ENCODE results near the gene CMIP. TPM values are rescaled to one million over a fixed set of nuclear protein-coding genes. Genes with fewer than 3 reads are reported as not detected.

The CMIP gene
- total and polyA plus RNA-seq, 10 of the 15 experiments (the other 5 are each of a cell fraction or from before 2014, with no cell fraction given) = 1.2 to 43.2 (median 4.4) TPM

DNA sequence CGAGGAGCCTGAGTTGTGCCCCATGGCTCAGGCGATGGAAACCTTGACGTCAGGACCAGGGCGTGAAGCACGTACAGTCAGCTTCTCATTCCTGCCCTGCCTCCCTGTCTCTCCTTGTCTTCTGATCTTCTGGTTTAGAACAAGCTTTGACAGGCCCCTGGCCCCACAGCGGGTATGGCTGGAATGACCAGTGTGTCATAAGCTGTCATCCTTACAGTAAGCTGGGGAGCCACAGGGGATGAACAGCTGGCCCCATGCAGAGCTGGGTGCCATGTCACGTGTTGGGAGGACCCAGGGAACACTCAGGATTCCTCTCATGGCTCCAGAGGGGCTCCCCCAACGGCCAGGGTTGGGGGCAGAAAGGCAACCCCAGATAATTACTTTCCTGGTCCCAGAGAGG is 176.9 kb downstream of the CMIP start:
- Histone ChIP-seq H2AFZ (ENCODE audit: control insufficient read depth, low read depth, low read length) (no peak overlapping the region), H3K36me3 (ENCODE audit: control insufficient read depth in 2 of 2, insufficient read depth in 2 of 2, low read length in 1 of 2) (peaks cover 7 to 23% of the 10 kb centered on the region in 2 experiments; a peak in 3 of 4 replicates), H3K79me2 (ENCODE audit: control insufficient read depth, insufficient read depth, low read length) (peaks cover 1% of the 10 kb centered on the region; the same call in 1 of the 2 replicates), H3K4me1 (ENCODE audit: control insufficient read depth, insufficient read depth, low read length) (peaks cover 15% of the 10 kb centered on the region), H3K4me2 (ENCODE audit: control insufficient read depth, insufficient read depth) (no peak overlapping the region), H3K27ac (ENCODE audit: control insufficient read depth, insufficient read depth) (no peak overlapping the region), H3K4me3 (no peak overlapping the region), H3K9ac (ENCODE audit: control insufficient read depth, insufficient read depth, low read length) (no peak overlapping the region), H4K20me1 (ENCODE audit: control insufficient read depth, insufficient read depth) (no peaks in the 10 kb centered on the region), H3K27me3 (replicated peaks in 1 of 2; ENCODE audit: control insufficient read depth in 2 of 2, insufficient read depth in 2 of 2, low read length in 1 of 2) (no peaks in the 10 kb centered on the region), H3K9me3 (replicated peaks; ENCODE audit: control insufficient read depth, insufficient read depth, low read length) (no peaks in the 10 kb centered on the region)
- 84% methylated on average over 8 of the region's 8 CpGs for WGBS (ENCODE audit: insufficient coverage, insufficient replicate concordance, low lambda C conversion rate, missing lambda C conversion rate)
- in situ Hi-C loops (cut with MboI) (loop anchor here (5.0 kb wide), 1 partner anchor 106 kb away; no protein-coding TSS in a partner anchor), intact Hi-C loops (cut with micrococcal nuclease; ENCODE audit: unreplicated experiment) (loop anchor here (5.0 kb wide), 1 partner anchor 116 kb away; no protein-coding TSS in a partner anchor)
- no peak for TF ChIP-seq EP300 (IDR thresholded peaks at IDR 0.05; ENCODE audit: borderline replicate concordance in 1 of 2, control insufficient read depth in 1 of 2, low read depth in 2 of 2, low read length in 2 of 2)
- TF ChIP-seq, protein P1, sequence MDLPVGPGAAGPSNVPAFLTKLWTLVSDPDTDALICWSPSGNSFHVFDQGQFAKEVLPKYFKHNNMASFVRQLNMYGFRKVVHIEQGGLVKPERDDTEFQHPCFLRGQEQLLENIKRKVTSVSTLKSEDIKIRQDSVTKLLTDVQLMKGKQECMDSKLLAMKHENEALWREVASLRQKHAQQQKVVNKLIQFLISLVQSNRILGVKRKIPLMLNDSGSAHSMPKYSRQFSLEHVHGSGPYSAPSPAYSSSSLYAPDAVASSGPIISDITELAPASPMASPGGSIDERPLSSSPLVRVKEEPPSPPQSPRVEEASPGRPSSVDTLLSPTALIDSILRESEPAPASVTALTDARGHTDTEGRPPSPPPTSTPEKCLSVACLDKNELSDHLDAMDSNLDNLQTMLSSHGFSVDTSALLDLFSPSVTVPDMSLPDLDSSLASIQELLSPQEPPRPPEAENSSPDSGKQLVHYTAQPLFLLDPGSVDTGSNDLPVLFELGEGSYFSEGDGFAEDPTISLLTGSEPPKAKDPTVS (IDR thresholded peaks at IDR 0.05; ENCODE audit: low read depth, low read length) = no peak
- TF ChIP-seq MYB (IDR thresholded peaks at IDR 0.05; ENCODE audit: borderline replicate concordance, low read depth, low read length) = no peak
- TF ChIP-seq SP1 (IDR thresholded peaks at IDR 0.05; ENCODE audit: low read depth, low read length) = no peak
- no peak for TF ChIP-seq PAX8 (IDR thresholded peaks at IDR 0.05)
- TF ChIP-seq TCF7 (IDR thresholded peaks at IDR 0.05; ENCODE audit: borderline replicate concordance) = no peak
- no peak for TF ChIP-seq TCF12 (IDR thresholded peaks at IDR 0.05; ENCODE audit: low read depth, low read length)
- TF ChIP-seq SRF (IDR thresholded peaks at IDR 0.05; ENCODE audit: low read depth in 2 of 2, low read length in 2 of 2) = no peak
- TF ChIP-seq, protein P2, sequence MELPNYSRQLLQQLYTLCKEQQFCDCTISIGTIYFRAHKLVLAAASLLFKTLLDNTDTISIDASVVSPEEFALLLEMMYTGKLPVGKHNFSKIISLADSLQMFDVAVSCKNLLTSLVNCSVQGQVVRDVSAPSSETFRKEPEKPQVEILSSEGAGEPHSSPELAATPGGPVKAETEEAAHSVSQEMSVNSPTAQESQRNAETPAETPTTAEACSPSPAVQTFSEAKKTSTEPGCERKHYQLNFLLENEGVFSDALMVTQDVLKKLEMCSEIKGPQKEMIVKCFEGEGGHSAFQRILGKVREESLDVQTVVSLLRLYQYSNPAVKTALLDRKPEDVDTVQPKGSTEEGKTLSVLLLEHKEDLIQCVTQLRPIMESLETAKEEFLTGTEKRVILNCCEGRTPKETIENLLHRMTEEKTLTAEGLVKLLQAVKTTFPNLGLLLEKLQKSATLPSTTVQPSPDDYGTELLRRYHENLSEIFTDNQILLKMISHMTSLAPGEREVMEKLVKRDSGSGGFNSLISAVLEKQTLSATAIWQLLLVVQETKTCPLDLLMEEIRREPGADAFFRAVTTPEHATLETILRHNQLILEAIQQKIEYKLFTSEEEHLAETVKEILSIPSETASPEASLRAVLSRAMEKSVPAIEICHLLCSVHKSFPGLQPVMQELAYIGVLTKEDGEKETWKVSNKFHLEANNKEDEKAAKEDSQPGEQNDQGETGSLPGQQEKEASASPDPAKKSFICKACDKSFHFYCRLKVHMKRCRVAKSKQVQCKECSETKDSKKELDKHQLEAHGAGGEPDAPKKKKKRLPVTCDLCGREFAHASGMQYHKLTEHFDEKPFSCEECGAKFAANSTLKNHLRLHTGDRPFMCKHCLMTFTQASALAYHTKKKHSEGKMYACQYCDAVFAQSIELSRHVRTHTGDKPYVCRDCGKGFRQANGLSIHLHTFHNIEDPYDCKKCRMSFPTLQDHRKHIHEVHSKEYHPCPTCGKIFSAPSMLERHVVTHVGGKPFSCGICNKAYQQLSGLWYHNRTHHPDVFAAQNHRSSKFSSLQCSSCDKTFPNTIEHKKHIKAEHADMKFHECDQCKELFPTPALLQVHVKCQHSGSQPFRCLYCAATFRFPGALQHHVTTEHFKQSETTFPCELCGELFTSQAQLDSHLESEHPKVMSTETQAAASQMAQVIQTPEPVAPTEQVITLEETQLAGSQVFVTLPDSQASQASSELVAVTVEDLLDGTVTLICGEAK (IDR thresholded peaks at IDR 0.05; ENCODE audit: borderline replicate concordance) = no peak
- TF ChIP-seq, protein P3, sequence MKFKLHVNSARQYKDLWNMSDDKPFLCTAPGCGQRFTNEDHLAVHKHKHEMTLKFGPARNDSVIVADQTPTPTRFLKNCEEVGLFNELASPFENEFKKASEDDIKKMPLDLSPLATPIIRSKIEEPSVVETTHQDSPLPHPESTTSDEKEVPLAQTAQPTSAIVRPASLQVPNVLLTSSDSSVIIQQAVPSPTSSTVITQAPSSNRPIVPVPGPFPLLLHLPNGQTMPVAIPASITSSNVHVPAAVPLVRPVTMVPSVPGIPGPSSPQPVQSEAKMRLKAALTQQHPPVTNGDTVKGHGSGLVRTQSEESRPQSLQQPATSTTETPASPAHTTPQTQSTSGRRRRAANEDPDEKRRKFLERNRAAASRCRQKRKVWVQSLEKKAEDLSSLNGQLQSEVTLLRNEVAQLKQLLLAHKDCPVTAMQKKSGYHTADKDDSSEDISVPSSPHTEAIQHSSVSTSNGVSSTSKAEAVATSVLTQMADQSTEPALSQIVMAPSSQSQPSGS (IDR thresholded peaks at IDR 0.05; ENCODE audit: low read length) = no peak
- TF ChIP-seq, protein P4, sequence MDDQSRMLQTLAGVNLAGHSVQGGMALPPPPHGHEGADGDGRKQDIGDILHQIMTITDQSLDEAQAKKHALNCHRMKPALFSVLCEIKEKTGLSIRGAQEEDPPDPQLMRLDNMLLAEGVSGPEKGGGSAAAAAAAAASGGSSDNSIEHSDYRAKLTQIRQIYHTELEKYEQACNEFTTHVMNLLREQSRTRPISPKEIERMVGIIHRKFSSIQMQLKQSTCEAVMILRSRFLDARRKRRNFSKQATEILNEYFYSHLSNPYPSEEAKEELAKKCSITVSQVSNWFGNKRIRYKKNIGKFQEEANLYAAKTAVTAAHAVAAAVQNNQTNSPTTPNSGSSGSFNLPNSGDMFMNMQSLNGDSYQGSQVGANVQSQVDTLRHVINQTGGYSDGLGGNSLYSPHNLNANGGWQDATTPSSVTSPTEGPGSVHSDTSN (IDR thresholded peaks at IDR 0.05; ENCODE audit: insufficient replicate concordance, low read depth, low read length) = no peak
- TF ChIP-seq, protein P5, sequence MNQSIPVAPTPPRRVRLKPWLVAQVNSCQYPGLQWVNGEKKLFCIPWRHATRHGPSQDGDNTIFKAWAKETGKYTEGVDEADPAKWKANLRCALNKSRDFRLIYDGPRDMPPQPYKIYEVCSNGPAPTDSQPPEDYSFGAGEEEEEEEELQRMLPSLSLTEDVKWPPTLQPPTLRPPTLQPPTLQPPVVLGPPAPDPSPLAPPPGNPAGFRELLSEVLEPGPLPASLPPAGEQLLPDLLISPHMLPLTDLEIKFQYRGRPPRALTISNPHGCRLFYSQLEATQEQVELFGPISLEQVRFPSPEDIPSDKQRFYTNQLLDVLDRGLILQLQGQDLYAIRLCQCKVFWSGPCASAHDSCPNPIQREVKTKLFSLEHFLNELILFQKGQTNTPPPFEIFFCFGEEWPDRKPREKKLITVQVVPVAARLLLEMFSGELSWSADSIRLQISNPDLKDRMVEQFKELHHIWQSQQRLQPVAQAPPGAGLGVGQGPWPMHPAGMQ (IDR thresholded peaks at IDR 0.05; ENCODE audit: borderline replicate concordance) = no peak
- CTCF ChIA-PET = interaction anchor here (0.6 to 6.2 kb wide), 12 partner anchors 9 to 641 kb away, joined by 3 to 57 read pairs (median 6); no protein-coding TSS in a partner anchor
- FAIRE-seq (no peak), DNase-seq (ENCODE audit: low read depth, low spot score) (no peak), ATAC-seq (no peak)
- POLR2A ChIA-PET = interaction anchor here (0.6 to 1.3 kb wide), 2 partner anchors 102 to 489 kb away, joined by 3 read pairs; no protein-coding TSS in a partner anchor
- SMC1A ChIA-PET (ENCODE audit: uncharacterized antibody, unreplicated experiment) = interaction anchor here (0.9 to 4.0 kb wide), 10 partner anchors 93 to 256 kb away, joined by 3 to 23 read pairs (median 10); no protein-coding TSS in a partner anchor
- RAD21 ChIA-PET (ENCODE audit: unreplicated experiment) = interaction anchor here (1.4 to 4.0 kb wide), 3 partner anchors 97 to 218 kb away, joined by 3 to 16 read pairs (median 13); no protein-coding TSS in a partner anchor
- no TSS peak for BruUV-seq (replicated peaks)

All from GM12878 (cell line).